Stimulated activated CD8-positive, alpha-beta memory T cell treated with anti-CD3 and anti-CD28 coated beads, Interleukin-15, amount 100 ng/mL, for 1 hour (primary cell): ENCODE data around the gene ATP5MC3.
"Not testable (repeated sequence)": the region's sequence is repeated elsewhere in the genome, so short reads cannot be mapped to it uniquely, and the experiment has no call there.

Experiments used
- DNase-seq: peaks from one replicate; pipeline ENCODE4 v3.0.0-alpha.2; 2020; ENCODE audit warnings: low read depth

ATP5MC3 gene

GRCh38 chr2:175181104-175181876 is at the start of gene ATP5MC3:
Gene ATP5MC3 (minus strand): TSS chr2:175181710. CDS start chr2:175181393, 317 bp downstream.
- DNase-seq = peak; percentile 83

GRCh38 chr2:175228601-175229000 is 47.1 kb upstream of the ATP5MC3 start:
- not testable (repeated sequence) for DNase-seq

- no peak for DNase-seq
Measured at GRCh38 chr2:175228179-175228578, 46.7 kb upstream of the ATP5MC3 start.

GRCh38 chr2:175227393-175227792 is 45.9 kb upstream of the ATP5MC3 start:
- no peak for DNase-seq

- DNase-seq = no peak
Measured at GRCh38 chr2:175220075-175220474, 38.6 kb upstream of the ATP5MC3 start.

- DNase-seq = no peak
Measured at GRCh38 chr2:175218551-175218950, 37.0 kb upstream of the ATP5MC3 start.

- DNase-seq = no peak
Measured at GRCh38 chr2:175207741-175208438, 26.4 kb upstream of the ATP5MC3 start.

- no peak for DNase-seq
Measured at GRCh38 chr2:175206866-175207265, 25.4 kb upstream of the ATP5MC3 start.

GRCh38 chr2:175205523-175205922 is 24.0 kb upstream of the ATP5MC3 start:
- DNase-seq = no peak

- no peak for DNase-seq
Measured at GRCh38 chr2:175203621-175204496, 22.3 kb upstream of the ATP5MC3 start.

GRCh38 chr2:175195012-175195411 is 13.5 kb upstream of the ATP5MC3 start:
- no peak for DNase-seq

- no peak for DNase-seq
Measured at GRCh38 chr2:175188761-175189160, 7.3 kb upstream of the ATP5MC3 start.

GRCh38 chr2:175187378-175187777 is 5.9 kb upstream of the ATP5MC3 start:
- no peak for DNase-seq

GRCh38 chr2:175183674-175184073 is 2.2 kb upstream of the ATP5MC3 start:
- DNase-seq = no peak

GRCh38 chr2:175181877-175182308 is 383 bp upstream of the ATP5MC3 start:
- DNase-seq = no peak

GRCh38 chr2:175180701-175181103 is 808 bp downstream of the ATP5MC3 start:
- DNase-seq = peak; percentile 7

GRCh38 chr2:175176624-175177023 is 4.9 kb downstream of the ATP5MC3 start:
- no peak for DNase-seq

GRCh38 chr2:175175896-175176295 is 5.6 kb downstream of the ATP5MC3 start:
- no peak for DNase-seq

GRCh38 chr2:175175320-175175719 is 6.2 kb downstream of the ATP5MC3 start:
- DNase-seq = no peak

- no peak for DNase-seq
Measured at GRCh38 chr2:175170659-175171304, 10.7 kb downstream of the ATP5MC3 start.

- no peak for DNase-seq
Measured at GRCh38 chr2:175169191-175169590, 12.3 kb downstream of the ATP5MC3 start.

GRCh38 chr2:175168564-175168945 is 13.0 kb downstream of the ATP5MC3 start:
- DNase-seq = no peak
